Right renal cortex interstitium (tissue), 3 donors: ENCODE measurements around the gene DCDC1. TPM values are rescaled to one million over a fixed set of nuclear protein-coding genes. Genes with fewer than 3 reads are reported as not detected.

Experiments
- DNase-seq, 3 donors: peaks; one replicate each; pipeline ENCODE4 v3.0.0-alpha.2; 2013; ENCODE audit warnings: low read depth in 3 of 3, low spot score in 2 of 3
- polyA plus RNA-seq, 3 donors: library from polyadenylated mRNA; unstranded; fragments of 120-200 nt; gene quantifications; one replicate each; pipeline ENCODE4 v1.2.1, GENCODE V29; 2013; ENCODE audit not compliant: insufficient read length in 3 of 3

Gene DCDC1, protein sequence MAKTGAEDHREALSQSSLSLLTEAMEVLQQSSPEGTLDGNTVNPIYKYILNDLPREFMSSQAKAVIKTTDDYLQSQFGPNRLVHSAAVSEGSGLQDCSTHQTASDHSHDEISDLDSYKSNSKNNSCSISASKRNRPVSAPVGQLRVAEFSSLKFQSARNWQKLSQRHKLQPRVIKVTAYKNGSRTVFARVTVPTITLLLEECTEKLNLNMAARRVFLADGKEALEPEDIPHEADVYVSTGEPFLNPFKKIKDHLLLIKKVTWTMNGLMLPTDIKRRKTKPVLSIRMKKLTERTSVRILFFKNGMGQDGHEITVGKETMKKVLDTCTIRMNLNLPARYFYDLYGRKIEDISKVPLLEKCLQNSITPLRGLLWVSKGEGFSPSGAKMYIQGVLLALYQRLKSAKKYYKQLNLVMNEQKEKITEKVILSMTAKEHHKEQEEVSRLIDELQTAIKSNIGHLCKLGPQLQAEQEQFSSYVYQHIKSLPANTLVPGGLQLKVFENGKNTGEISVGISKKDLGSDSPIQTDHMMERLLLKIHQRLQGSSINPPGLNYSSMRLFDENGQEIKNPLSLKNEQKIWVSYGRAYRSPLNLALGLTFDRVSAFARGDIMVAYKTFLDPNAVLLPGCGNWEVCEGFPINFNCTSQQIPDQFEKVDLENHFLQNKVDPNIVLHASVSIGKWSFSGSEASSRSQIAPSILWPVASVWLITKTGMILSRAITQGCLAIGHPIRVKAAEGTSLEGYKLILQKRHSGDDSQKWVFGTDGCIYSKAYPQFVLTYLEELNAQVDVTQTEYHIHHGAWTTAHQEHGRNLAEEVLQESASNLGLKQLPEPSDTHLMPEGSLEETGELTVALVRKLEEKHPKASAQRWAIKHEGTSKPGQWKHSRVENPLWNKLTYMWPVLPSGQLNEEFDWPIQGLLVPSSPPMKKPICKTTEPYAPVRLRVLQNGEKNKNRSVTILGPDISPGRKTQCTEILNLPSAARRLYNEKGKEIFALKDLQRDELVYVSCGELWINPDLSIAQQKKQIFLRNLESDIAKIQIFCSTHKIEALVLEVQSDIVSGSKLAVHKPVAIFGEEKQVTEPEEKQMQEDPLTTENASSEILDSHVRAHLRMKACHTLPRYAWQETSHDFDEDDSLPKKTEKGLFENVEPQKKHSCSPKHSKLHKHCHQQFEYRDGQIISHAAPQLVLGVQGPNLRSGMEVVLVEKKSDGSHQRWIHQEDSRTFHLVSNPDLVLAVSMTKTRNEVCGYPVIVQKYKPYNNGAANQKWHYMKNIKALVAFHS (N-terminal part only)
- polyA plus RNA-seq: 1 to 10 TPM; 3.4 to 4.7 (median 3.6) TPM

DNA sequence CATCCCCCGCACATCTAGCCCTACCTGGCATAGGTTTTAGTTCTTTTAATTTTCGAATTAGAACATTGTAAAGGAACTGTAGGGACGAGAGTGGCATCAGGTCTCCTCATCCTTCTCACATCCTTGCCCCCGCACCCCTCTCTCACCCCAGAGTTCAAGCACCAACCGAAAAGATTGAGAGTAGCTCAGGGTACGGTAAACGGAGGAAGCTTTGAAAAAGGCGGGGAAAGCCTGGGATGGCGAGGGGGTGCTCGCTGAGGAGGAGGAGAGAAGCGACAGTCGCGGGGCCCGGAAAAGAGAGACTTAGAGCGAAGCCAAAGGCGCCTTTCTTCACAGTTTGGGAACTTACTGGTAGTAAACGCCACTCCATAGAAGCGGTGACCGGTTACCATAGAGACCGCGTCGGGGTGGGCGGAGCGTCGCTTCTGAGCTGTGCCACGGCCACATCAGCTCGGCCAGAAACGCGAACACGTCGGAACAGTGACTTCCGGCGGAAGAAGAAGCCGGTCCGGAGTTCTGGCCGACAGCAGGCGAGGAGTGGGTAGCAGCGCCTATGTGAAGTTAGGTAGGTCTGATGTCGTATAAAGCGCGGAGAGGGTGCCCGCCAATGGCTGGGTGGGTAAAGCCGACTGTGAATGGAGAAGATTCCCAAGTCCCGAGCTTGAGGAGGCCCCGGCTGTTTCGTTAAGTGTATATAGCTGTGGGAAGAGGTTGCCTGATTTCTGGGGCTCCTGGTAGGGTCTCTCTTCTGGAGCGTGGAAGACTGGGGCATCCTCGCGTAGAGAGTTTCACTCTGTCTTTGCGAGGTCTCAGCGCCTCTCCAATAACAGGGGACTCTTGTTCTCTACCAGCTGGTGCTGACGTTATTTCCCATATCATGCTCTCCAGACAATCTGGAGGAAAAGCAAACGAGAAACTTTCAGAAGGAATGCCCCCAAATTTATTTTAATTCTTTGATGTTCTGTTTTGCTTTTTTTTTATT, at the start of gene DCDC1, which contains the start of gene DNAJC24:
TSS of gene DCDC1 (minus strand) at position 392 of the 982 bp plus-strand sequence. CDS start 41,459 bp downstream, outside the sequence.
TSS of gene DNAJC24 (plus strand) at position 513 of the 982 bp plus-strand sequence. CDS start 889 bp downstream, outside the sequence.
- DNase-seq: peak; percentile 86 to 88 (median 87)

DNA sequence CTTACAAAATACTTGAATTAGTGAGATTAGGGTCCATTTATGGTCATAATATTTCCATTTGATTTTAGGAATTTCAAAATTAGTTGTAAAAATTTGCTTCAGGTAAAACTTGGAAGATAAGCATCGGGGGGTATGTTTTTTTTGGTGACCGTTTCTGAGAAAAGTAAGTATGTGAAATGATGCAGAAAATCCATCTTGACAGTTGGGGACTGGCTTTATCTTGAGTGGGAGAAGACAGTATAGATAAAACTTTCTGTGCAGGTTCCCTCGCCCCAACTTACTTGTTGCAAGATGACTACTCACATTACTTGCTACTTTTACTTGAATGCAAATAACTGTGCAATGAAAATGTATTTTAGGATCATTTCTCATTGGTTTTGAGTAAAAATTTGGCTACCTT, 49.6 kb upstream of the DCDC1 start:
- no peak for DNase-seq

- no peak for DNase-seq
Measured at GRCh38 chr11:31417816-31418215, 48.3 kb upstream of the DCDC1 start.

DNA sequence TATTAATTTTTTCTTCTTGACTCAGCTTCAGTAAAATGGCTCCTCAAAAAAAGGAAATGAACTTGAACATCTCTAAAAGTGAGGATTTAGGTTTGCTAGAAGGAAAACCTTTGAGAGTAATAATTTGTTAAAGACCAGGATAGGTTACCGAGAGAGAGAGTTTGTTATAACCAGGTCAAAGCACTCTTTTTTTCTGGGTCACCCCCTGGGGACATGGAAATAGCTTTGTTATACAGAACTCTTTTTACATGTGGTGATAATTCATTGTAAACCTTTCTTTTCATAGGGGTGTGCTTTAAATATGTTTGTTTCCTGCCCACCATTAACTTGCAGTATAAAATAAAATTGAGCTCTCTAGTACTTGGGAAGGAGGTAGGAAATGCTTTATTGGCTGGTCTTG, 47.8 kb upstream of the DCDC1 start:
- DNase-seq: no peak

DNA sequence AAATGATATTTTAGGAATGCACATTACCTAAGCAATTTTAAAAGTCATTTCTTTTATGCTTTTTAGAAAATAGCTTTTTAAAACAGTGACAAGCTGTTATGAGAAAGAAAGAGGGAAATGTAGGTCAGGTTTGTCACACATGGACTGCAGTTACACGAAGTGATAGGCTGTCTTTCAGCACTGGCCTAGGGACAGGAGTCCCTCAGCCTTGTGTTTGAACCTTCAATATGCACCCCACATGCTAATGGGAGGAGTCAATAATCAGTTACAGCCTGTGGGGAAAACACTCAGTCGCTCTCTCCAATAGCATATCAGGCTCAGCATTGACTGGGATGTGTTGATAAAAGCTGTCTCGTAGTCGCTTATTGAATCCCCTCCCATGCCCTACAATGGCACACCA, 45.9 kb upstream of the DCDC1 start:
- no peak for DNase-seq

DNA sequence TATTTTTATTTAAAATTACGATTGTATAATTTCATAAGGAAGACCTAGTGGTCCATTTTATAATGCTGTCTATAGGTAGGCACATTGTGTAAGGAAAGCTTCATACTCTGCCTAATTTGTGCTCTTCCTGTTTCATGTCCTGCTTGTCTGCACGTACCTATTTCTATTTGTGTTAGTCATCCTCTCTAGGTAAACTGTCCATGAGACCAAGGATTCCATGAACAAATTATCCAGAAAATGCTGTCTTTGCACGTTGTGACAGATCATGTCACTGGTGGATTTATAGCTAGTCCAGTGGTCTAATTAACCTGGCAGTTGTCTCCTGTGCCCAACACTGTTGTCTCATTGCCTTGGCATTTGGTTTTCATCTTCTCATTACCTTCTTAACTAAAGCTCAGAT, 44.8 kb upstream of the DCDC1 start:
- no peak for DNase-seq

- DNase-seq: no peak
Measured at GRCh38 chr11:31412946-31413345, 43.4 kb upstream of the DCDC1 start.

DNA sequence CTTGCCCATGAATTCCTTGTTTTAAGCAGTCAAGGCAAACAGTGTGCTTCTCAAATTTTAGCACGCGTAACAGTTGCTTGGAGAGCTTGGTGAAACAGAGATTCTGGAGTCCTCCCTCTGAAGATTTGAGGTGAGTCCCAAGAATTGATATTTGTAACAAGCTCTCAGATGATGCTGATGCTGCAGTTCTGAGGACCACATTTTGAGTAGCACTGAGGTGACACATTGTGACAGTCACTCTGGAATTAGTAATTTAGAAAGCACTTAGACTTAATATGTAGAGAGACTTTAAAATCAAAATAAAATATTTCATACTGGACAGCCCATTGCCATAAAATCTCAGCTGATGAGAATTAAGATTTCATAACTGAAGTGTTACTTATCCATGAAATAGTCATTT, 38.7 kb upstream of the DCDC1 start:
- no peak for DNase-seq

GRCh38 chr11:31404614-31405013, 35.1 kb upstream of the DCDC1 start:
- DNase-seq: no peak

GRCh38 chr11:31397239-31397834, 27.8 kb upstream of the DCDC1 start:
- no peak for DNase-seq

- DNase-seq: no peak
Measured at GRCh38 chr11:31387379-31387778, 17.8 kb upstream of the DCDC1 start.

GRCh38 chr11:31383116-31383515, 13.6 kb upstream of the DCDC1 start:
- no peak for DNase-seq

DNA sequence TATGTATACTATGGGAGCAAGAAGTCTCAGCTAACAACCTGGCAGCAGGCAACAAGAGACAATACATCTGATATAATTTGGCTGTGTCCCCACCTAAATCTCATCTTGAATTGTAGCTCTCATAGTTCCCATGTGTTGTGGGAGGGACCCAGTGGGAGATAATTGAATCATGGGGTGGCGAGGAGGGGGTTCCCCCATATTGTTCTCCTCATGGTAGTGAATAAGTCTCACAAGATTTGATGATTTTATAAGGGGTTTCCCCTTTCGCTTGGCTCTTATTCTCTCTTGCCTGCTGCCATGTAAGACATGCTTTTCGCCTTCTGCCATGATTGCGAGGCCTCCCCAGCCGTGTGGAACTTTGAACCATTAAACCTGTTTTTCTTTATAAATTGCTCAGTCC, 6.3 kb upstream of the DCDC1 start:
- no peak for DNase-seq

DNA sequence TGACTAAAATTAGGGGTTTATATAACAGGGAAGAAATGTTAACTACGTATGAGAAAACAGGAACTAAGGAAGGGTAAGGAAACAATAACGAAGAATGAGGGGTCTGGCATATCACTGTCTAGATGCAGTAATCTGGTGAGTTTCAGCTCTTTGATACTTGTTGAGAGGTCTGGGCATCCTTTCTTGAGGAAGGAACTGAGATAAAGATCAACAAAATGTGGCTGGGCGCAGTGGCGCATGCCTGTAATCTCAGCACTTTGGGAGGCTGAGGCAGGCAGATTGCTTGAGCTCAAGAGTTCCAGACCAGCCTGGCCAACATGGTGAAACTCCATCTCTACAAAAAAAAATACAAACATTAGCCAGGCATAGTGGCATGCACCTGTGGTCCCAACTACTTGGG, 2.7 kb downstream of the DCDC1 start:
- DNase-seq: no peak

DNA sequence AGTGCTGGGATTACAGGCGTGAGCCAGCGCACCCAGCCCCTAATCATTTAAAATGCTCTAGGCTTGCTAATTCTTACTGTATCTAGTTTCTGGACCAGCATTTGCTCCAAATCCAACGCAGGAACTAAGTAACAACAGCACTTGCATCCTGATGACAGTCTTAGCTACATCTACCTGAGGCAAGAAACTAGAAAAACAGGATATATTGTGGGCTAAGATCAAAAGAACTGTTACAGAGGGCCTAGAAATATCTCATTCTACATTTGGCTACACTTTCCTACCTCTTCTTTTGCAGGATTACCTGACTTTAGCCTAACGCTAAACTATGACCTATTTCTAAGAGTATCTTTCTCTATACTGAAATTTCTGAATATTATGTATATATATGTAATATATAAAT, 7.8 kb downstream of the DCDC1 start:
- no peak for DNase-seq

DNA sequence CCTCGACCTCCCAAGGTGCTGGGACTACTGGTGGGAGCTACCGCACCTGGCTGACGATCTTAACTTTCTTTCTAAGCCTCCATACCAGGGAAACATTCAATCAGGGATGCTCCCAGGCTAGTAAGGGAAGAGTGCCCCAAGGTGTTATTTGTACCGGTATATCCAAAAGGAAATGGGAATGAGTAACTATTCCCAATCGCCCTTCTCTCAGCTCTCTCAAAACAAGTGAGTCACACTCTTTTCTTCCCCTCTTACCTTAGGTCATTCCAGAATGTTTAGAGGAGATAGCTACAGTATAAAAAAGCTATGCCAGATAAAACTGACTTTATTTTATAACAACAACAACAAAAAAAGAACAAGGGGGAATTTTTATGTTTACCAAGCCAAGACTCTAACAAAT, 13.7 kb downstream of the DCDC1 start:
- DNase-seq: no peak

DNA sequence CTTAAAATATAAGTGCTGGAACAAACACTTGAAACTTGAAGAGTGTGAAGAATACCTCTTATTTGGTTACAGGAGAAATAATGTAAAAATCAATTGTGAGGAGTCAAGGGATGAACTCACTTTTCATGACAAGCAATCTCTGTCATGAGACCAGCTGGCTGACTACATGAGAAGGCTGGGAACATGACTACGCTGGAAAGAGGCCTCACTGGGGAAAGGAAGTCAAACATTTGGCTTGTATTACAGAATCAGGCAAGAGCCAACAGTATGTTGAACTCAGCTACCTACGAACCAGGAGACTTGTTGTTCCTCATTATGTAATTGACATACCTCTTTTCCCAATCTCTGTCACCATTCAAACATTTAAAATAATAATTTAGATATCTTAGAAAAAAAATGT, 14.4 kb downstream of the DCDC1 start:
- DNase-seq: no peak

GRCh38 chr11:31351168-31351567, 18.4 kb downstream of the DCDC1 start:
- no peak for DNase-seq

GRCh38 chr11:31340903-31341572, 28.5 kb downstream of the DCDC1 start:
- DNase-seq: no peak
